ENCODE data around the gene RPL6. TPM values are rescaled to one million over a fixed set of nuclear protein-coding genes. Genes with fewer than 3 reads are reported as not detected.
"Not testable (repeated sequence)": the region's sequence is repeated elsewhere in the genome, so short reads cannot be mapped to it uniquely, and the experiment has no call there.

RPL6 gene
- total RNA-seq, 1 donor from 2014 or later = 1,403 TPM

DNA sequence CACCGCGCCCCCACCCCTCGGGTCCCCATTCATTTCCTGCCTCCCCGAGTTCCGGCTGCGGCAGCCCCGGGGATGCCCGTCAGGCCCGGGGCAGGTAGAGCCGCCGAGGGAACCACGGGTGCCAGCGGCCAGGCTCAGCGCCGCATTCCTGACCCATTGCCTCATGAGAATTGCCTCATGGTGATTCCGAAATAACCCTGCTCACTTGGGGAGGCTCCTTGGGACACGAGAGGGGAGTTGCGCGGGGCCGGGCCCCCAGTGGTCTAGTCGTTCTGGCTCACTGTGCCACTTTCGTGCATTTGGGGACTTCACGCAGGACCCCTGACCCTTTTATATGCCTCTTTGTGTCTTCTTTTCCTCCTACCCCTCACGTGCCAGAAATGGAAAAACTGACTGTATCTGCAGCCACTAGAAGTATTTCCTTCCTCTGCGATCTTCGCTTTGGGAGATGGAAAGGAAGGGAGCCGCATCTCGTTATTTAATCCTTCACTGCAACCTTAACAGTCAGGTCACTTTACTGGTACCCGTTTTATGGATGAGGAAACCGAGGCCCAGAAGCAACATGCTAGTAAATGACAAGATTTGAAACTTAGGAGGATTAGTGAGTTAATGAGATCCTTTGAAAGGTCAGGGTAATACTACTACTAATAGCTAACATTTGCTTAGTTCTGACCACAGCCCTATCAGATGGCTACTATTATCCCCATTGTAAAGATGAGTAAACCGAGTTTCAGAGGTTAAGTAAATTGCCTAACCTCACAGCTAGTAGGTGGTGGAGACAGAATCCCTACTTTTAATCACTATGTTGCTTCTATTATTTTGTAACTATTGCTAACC lies 10.1 kb upstream of the RPL6 start:
- DNase-seq (ENCODE audit: low spot score) = peak; percentile 68

DNA sequence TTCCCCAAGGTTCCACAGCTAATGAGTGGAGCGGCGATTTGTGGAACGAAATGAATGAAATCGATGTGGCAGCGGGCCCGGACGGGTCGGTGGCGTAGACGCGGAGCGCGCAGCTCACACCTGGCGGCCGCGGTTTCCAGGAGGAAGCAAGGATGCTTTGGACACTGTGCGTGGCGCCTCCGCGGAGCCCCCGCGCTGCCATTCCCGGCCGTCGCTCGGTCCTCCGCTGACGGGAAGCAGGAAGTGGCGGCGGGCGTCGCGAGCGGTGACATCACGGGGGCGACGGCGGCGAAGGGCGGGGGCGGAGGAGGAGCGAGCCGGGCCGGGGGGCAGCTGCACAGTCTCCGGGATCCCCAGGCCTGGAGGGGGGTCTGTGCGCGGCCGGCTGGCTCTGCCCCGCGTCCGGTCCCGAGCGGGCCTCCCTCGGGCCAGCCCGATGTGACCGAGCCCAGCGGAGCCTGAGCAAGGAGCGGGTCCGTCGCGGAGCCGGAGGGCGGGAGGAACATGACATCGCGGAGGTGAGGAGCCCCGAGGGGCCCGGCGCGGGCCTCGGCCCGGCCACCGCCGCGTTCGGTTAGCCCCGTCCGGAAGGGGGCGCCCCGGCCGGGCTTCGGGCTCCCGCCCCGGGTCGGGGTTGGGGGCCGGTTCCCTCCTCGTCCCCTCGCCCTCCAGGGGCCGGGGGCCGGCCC lies 9.3 kb upstream of the RPL6 start, which contains the start of gene PTPN11:
Gene PTPN11 (plus strand): TSS at position 340 of the 689 bp plus-strand sequence. CDS start 165 bp downstream, at position 505.
- peak; percentile 91 for DNase-seq (ENCODE audit: low spot score)

DNA sequence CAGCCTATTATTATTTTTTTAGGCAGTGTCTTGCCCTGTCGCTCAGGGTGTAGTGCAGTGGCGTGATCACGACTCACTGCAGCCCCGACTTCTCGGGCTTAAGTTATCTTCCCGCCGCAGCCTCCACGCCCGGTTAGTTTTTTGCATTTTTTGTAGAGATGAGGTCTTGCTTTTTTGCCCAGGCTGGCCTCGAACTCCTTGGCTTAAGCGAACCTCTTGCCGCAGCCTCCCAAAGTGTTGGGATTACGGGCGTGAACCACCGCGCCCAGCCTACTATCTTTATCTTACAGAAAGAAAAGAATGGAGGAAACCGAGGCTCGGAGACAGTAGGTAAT lies 8.8 kb upstream of the RPL6 start:
- DNase-seq (ENCODE audit: low spot score) = no peak

DNA sequence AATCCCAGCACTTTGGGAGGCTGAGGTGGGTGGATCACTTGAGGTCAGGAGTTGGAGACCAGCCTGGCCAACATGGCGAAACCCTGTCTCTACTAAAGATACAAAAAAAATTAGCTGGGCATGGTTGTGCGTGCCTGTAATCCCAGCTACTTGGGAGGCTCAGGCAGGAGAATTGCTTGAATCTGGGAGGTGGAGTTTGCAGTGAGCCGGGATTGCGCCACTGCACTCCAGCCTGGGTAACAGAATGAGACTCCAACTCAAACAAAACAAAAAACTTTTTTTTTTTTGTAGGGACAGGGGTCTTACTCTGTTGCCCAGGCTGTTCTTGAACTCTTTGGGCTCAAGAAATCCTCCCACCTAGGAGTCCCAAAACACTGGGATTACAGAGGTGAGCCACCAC lies 6.1 kb upstream of the RPL6 start:
- DNase-seq (ENCODE audit: low spot score) = not testable (repeated sequence)

DNA sequence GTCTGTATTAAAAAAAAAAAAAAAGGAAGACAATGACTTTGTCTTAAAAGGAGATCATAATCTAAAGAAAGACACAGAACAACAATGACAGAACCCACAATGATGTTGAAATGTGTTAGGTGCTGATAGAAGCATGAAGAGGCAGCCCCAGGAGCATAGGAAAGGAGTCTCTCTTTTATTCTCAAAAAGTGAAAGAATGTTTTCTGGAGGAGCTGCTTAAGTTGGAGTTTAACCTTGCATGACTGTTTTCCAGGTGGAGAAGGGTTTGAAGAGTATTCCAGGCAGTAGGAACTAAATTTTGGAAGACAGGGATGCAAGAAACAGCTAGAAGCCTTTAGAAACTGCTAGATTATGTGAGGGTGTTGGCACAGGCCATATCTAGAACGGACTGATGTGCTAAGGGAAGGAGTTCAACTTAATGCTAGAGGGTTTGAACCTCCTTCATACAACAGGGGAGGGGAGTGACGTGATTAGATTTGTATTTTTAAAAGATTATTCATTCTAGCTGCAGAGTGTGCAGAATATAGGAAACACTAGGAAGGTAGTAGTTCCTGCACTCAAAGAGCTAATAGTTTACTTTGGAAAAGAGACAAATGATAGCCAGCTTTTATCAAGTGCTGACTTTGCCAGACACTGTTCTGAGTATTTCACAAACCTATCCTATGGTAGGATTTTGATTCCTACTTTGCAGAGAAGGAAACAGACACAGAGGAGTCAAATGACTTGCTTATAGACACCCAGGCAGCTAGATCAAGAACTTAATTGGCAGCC lies 4.6 kb upstream of the RPL6 start:
- DNase-seq (ENCODE audit: low spot score) = no peak

DNA sequence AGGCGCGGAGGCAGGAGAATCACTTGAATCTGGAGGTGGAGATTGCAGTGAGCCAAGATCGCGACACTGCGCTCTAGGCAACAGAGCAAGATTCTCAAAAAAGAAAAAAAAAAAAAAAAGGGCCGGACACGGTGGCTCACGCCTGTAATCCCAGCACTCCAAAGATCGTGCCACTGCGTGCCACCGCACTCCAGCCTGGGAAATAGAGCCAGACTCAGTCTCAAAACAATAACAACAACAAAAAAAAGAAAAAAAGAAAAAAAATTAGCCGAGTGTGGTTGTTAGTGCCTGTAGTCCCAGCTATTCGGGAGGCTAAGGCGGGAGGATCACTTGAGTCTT lies 470 bp upstream of the RPL6 start:
- DNase-seq (ENCODE audit: low spot score) = no peak

DNA sequence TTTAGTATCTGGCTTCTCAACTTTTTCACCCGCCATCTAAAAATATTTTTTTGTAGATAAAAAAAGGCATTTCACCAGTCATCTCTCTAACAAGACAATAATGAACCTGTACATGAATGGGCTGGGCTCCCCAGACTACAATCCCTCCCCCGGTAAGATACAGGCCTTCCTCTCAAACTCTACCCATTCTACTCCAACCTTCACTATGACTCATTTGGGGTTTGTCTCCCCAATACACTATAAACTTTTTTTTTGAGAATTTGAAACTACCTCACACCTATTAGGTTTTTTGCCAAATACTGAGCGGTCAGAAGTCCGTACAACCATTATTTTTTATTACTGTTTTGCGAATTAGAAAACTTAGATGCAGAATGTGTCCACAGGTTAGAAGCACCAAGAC lies 784 bp downstream of the RPL6 start:
- no peak for DNase-seq (ENCODE audit: low spot score)

DNA sequence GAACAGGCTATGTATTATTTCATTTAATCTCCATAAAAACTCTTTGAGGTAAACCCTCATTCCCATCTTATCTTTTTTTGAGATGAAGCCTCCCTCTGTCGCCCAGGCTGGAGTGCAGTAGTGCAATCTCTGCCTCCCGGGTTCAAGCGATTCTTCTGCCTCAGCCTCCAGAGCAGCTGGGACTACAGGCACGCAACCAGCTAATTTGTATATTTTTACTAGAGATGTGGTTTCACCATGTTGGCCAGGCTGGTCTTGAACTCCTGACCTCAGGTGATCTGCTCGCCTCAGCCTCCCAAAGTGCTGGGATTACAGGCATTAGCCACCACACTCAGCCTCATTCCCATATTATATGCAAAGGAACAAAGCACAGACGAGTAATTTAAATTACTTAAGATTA lies 1.7 kb downstream of the RPL6 start:
- not testable (repeated sequence) for DNase-seq (ENCODE audit: low spot score)

DNA sequence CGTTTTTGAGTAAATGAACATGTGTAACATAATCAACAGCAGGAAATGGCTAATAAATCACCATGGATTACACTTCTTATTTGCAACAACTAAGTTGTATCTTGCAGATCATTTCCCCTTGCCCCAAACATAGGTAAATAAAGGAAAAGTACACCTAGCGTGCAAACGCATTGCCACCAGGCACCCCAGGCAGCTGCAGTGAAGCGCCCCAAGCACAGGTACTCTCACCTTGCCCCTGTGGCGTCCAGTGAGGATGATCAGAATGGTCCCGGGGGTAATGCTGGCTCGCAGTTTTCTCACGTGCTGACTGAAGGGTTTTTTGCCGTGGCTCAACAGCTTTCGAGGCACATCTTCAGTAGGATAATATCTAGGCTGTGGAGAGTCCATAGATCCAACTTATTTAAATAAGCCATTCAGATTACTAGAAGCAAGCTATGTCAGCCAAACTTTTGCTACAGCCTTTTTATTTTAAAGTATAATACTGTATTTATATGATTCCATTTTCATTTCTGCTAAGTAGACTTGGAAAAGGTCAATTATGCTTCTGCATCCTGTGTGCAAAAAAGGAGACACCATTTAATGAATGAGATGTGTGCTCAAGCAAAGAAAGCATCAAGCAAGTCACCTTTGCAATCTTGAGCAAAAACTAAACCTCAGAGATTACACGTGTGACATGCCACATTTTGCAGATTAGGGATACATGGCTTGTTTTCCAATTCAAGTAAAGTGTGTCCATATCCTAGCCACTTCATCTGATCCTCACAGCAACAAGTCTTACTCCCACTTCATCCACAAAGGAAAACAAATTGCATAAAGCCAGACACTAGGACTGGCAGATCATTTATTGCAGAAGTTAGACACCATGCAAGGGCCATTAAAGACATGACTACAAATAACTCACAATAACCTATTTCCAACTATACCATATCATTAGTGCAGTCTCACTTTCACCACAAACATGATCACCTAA lies 2.6 kb downstream of the RPL6 start:
- no peak for DNase-seq (ENCODE audit: low spot score)

DNA sequence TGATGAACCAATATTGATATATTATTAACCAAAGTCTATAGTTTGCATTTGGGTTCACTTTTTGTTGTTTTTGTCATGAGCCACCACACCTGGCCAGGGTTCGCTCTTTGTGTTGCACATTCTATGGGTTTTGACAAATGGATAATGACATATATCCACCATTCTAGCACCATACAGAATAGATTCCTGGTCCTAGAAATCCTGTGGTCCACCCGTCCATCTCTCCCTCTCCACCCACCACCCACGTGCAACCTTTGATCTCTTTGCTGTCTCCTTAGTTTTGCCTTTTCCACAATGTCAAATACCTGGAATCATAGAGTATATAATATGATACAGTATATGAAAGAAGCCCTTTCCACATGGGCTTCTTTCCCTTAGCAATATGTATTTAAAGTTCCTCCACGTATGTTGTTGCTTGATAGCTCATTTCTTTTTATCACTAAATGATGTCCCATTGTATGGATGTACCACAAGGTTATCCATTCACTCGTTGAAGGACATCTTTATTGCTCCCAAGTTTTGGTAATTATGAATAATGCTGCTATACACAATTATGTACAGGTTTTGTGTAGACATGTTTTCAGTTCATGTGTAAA lies 7.4 kb downstream of the RPL6 start:
- DNase-seq (ENCODE audit: low spot score) = no peak

DNA sequence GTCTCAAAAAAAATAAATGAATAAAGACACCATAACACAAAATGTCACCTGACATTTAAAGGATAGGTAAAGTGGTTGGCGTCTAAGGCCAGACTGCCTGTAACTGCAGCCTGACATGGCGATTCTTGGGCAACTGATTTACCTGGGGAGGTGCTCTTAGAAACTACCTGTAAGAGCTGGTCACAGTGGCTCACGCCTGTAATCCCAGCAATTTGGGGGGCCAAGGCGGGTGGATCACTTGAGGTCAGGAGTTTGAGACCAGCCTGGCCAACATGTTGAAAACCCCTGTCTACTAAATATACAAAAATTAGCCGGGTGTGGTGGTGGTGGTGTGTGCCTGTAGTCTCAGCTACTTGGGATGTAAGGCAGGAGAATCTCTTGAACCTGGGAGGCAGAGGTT lies 8.4 kb downstream of the RPL6 start:
- no peak for DNase-seq (ENCODE audit: low spot score)

DNA sequence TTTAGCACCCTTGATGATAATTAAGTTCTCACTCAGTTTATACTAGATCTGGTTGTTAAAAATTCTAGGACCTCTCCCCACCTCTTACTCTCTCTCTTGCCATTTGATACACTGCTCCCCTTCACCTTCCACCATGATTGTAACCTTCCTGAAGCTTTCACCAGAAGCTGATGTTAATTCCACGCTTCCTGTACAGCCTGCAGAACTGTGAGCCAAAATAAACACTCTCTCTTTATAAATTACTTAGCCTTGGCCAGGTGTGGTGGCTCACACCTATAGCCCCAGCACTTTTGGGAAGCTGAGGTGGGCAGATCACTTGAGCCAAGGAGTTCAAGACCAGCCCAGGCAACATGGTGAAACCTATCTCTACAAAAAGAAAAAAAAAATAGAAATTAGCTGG lies 16.1 kb downstream of the RPL6 start:
- DNase-seq (ENCODE audit: low spot score) = no peak

DNA sequence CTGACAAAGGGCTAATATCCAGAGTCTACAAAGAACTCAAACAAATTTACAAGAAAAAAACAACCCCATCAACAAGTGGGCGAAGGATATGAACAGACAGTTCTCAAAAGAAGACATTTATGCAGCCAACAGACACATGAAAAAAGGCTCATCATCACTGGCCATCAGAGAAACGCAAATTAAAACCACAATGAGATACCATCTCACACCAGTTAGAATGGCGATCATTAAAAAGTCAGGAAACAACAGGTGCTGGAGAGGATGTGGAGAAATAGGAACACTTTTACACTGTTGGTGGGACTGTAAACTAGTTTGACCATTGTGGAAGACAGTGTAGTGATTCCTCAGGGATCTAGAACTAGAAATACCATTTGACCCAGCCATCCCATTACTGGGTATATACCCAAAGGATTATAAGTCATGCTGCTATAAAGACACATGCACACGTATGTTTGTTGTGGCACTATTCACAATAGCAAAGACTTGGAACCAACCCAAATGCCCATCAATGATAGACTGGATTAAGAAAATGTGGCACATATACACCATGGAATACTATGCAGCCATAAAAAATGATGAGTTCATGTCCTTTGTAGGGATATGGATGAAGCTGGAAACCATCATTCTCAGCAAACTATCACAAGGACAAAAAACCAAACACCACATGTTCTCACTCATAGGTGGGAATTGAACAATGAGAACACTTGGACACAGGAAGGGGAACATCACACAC lies 19.3 kb downstream of the RPL6 start:
- not testable (repeated sequence) for DNase-seq (ENCODE audit: low spot score)

DNA sequence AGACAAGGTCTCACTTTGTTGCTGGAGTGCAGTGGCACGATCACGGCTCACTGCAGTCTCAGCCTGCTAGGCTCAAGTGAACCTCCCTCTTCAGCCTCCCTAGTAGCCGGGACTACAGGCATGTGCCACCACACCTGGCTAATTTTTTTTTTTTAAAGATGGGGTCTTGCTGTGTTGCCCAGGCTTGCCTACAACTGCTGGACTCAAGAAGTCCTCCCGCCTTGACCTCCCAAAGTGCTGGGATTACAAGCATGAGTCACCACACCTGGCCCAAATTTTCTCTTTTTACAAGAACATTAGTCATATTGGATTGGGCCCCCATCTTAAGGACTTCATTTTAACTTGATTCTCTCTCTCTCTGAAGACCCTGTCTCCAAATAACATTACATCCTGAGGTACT lies 20.2 kb downstream of the RPL6 start:
- no peak for DNase-seq (ENCODE audit: low spot score)

DNA sequence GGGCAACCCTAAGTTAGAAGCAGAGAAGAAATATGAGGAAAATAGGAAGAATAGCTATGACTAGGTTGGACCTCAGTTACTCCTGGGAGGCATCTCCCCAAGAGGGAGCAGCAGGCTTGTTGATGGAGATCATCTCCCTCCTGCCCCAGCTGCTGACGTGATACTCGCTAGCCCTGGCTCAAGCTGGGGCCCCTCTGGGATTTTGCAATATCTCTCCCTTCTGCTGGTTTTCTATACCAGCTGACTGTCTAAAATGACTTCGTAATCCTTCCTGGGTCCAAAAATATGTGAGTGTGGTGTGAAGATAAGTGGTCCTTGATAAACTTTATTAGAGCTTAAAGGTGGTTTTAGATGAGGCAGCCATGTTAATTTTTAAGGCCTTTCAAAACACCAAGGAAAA lies 22.7 kb downstream of the RPL6 start:
- DNase-seq (ENCODE audit: low spot score) = no peak

DNA sequence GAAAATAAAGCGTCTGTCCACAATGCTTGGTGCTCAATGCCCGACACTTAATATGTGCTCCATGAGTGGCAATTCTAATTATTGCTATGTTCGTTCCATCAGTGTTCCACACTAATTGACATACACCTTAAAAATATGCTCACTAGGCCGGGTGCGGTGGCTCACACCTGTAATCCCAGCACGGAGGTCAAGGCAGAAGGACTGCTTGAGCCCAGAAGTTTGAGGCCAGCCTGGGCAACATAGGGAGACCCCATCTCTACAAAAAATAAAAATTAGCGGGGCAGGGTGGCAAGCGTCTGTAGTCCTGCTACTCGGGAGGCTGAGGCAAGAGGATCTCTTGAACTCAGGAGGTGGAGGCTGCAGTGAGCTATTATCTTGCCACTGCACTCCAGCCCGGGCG lies 26.5 kb downstream of the RPL6 start:
- DNase-seq (ENCODE audit: low spot score) = no peak

DNA sequence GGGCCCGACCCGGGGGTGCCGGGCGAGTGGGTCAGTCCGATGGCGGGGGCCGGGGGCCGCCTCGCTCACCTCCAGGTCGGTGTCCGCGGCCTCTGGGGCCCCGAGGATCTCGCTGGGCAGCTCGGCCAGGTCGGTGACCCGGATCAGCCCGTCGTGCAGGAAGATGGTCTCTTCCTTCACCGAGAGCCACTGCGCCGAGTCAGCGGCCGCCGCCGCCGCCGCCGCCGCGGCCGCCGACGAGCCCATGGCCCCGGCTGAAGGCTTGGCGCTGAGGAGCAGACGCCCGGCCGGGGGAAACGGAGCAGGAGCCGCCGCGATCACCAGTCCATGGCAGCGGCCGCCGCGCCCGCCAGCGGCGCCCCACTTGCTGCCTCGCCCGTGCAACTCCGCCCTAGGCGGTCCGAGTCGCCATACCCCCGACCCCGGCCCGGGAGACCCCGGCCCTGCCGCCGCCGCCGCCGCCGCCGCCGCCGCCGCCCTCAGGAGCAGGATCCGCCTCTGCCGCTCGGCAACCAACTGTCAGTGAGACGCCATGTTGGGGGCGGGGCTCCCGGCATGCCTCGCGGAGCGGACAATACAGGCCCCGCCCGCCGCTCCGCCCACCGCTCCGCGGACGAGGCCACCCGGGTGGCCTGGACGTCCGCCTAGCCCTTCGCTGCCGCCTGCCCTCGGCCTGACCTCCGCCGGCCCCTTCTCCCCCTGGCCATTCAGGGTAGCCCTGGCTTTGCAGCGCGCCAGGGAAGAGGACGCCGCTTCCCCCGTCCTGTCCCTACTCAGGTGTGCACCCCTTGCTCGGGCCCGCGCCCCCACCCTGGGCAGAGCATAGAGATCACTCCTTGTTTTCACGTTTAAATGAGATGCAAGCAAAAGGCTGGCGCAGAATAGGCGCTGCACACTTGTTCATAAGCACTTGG lies 27.3 kb downstream of the RPL6 start, which contains the start of gene HECTD4:
Gene HECTD4 (minus strand): TSS at position 549 of the 914 bp plus-strand sequence. CDS start 303 bp downstream, at position 246.
- peak; percentile 94 for DNase-seq (ENCODE audit: low spot score)

DNA sequence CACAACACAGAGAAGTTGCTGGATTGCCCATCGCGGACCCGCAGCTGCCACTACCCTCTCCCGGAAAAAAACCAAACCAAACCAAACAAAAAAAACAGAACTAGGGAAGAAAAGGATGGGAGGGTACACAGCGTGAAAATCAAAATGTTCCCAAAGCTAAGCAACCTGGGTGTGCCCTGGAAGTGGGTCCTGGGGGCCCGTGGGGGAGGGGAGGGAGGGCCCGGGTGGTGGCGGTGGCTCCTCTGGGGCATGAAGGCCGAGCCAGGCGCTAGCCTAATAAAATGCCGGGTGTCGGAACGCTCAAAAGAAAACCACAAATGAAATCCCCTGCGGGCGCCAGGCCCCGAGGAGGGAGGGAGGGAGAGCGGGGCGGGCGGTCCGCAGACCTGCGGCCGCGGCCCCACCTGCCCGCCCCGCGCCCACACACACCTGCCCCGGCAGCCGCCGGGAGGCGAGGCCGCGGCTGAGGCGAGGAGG lies 28.0 kb downstream of the RPL6 start:
- DNase-seq (ENCODE audit: low spot score) = no peak

All from ureter (tissue), 1 donor.